ENCODE results near the gene MYO3B.

Gene MYO3B

DNA sequence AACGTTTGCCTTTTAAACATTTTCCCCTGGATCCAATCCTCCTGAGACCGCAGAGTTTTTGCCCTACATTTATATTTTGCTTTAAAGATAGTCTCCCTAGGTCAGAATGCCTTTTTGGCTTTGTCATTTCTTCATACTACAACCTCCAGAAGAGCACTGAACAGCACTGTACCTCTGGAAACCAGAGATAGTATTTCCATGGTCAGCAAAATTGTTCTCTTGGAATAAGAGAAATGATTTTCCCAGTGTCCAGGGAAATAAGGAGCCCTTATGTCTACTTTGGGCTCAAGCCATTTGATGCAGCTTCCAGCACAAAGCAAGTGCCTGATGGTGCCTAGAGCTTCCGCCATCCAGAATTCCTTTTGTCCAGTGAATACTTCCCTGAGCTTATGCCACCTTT is 461.7 kb downstream of the MYO3B start:
- Histone ChIP-seq H4K20me1 (ENCODE audit: control insufficient read depth, insufficient read depth, low read depth, low read length) (no peaks in the 10 kb centered on the region), H3K36me3 (ENCODE audit: control insufficient read depth, low read length) (no peaks in the 10 kb centered on the region), H3K4me3 (ENCODE audit: low read length) (no peak overlapping the region), H3K4me2 (ENCODE audit: low read length) (no peak overlapping the region), H3K9me3 (ENCODE audit: control insufficient read depth, insufficient read depth, low read length) (no peaks in the 10 kb centered on the region), H3K79me2 (ENCODE audit: control insufficient read depth, low read length) (no peaks in the 10 kb centered on the region), H3K27ac (ENCODE audit: low read depth, low read length) (no peak overlapping the region), H3F3A (ENCODE audit: control insufficient read depth, insufficient read depth) (no peaks in the 10 kb centered on the region), H3K4me1 (ENCODE audit: control insufficient read depth, low read length) (no peaks in the 10 kb centered on the region), H3K9me2 (replicated peaks; ENCODE audit: control insufficient read depth, low read length) (no peaks in the 10 kb centered on the region), H3K27me3 (ENCODE audit: control insufficient read depth, low read length) (peaks cover 4% of the 10 kb centered on the region)
- TF ChIP-seq, protein P1, sequence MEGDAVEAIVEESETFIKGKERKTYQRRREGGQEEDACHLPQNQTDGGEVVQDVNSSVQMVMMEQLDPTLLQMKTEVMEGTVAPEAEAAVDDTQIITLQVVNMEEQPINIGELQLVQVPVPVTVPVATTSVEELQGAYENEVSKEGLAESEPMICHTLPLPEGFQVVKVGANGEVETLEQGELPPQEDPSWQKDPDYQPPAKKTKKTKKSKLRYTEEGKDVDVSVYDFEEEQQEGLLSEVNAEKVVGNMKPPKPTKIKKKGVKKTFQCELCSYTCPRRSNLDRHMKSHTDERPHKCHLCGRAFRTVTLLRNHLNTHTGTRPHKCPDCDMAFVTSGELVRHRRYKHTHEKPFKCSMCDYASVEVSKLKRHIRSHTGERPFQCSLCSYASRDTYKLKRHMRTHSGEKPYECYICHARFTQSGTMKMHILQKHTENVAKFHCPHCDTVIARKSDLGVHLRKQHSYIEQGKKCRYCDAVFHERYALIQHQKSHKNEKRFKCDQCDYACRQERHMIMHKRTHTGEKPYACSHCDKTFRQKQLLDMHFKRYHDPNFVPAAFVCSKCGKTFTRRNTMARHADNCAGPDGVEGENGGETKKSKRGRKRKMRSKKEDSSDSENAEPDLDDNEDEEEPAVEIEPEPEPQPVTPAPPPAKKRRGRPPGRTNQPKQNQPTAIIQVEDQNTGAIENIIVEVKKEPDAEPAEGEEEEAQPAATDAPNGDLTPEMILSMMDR (IDR thresholded peaks at IDR 0.05; ENCODE audit: low read depth, low read length, poor library complexity, severe bottlenecking), result no peak
- TF ChIP-seq EZH2phosphoT487 (IDR thresholded peaks at IDR 0.05; ENCODE audit: borderline replicate concordance, low read length), result no peak

DNA sequence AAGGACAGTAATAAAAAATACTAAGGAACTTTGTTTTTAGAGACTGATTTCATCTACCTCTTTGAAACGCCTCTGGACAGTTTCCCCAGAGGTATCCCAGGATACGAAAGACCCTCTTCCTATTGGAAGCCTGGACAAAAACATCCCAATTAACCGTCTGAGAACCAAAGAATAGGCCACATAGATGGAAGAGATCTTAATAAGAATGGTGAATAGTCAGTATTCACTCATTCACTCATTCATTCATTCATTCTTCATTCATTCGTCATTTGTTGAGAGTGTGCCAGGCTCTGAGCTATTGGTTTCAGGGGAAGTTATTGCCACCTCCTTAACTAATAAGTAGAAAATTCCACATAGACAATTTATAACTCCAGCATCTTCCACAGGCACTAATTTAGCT is 464.0 kb downstream of the MYO3B start:
- H3K27ac ChIP-seq (ENCODE audit: low read depth, low read length), result no peak overlapping the region
- no peaks in the 10 kb centered on the region for H3K9me2 ChIP-seq (replicated peaks; ENCODE audit: control insufficient read depth, low read length)
- H3K79me2 ChIP-seq (ENCODE audit: control insufficient read depth, low read length), result no peaks in the 10 kb centered on the region
- no peak for TF ChIP-seq EZH2phosphoT487 (IDR thresholded peaks at IDR 0.05; ENCODE audit: borderline replicate concordance, low read length)
- TF ChIP-seq, protein P1 (IDR thresholded peaks at IDR 0.05; ENCODE audit: low read depth, low read length, poor library complexity, severe bottlenecking), result no peak
- H3K4me1 ChIP-seq (ENCODE audit: control insufficient read depth, low read length), result no peaks in the 10 kb centered on the region
- no peak overlapping the region for H3K4me3 ChIP-seq (ENCODE audit: low read length)
- H3K27me3 ChIP-seq (ENCODE audit: control insufficient read depth, low read length), result peaks cover 4% of the 10 kb centered on the region; the same call in 1 of the 2 replicates
- no peak overlapping the region for H3K4me2 ChIP-seq (ENCODE audit: low read length)
- no peaks in the 10 kb centered on the region for H3K9me3 ChIP-seq (ENCODE audit: control insufficient read depth, insufficient read depth, low read length)
- H3K36me3 ChIP-seq (ENCODE audit: control insufficient read depth, low read length), result no peaks in the 10 kb centered on the region
- no peaks in the 10 kb centered on the region for H4K20me1 ChIP-seq (ENCODE audit: control insufficient read depth, insufficient read depth, low read depth, low read length)
- H3F3A ChIP-seq (ENCODE audit: control insufficient read depth, insufficient read depth), result no peaks in the 10 kb centered on the region

DNA sequence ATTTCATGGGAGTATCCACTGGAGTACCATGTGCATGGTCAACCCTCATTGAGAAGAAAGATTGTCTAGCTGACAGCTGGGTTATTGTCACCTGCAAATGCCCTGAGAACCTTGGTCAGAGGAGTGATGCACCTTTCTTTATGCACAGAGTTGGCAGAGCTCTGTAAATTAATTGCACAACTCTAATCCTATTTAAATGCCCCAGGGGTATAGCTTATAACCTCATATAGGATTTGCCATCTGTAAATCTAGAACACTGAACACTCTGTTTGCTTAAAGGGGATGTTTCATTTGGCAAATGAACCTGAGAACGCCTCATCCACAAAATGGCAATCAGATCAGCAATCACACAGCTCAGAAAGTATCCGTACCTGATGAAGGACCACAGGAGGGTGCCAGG is 465.4 kb downstream of the MYO3B start:
- no peaks in the 10 kb centered on the region for H3K79me2 ChIP-seq (ENCODE audit: control insufficient read depth, low read length)
- TF ChIP-seq, protein P1 (IDR thresholded peaks at IDR 0.05; ENCODE audit: low read depth, low read length, poor library complexity, severe bottlenecking), result no peak
- TF ChIP-seq EZH2phosphoT487 (IDR thresholded peaks at IDR 0.05; ENCODE audit: borderline replicate concordance, low read length), result no peak
- H3K27me3 ChIP-seq (ENCODE audit: control insufficient read depth, low read length), result peaks cover 4% of the 10 kb centered on the region; the same call in 1 of the 2 replicates
- H3F3A ChIP-seq (ENCODE audit: control insufficient read depth, insufficient read depth), result no peaks in the 10 kb centered on the region
- H4K20me1 ChIP-seq (ENCODE audit: control insufficient read depth, insufficient read depth, low read depth, low read length), result no peaks in the 10 kb centered on the region
- no peaks in the 10 kb centered on the region for H3K4me1 ChIP-seq (ENCODE audit: control insufficient read depth, low read length)
- H3K4me3 ChIP-seq (ENCODE audit: low read length), result no peak overlapping the region
- no peak overlapping the region for H3K4me2 ChIP-seq (ENCODE audit: low read length)
- no peaks in the 10 kb centered on the region for H3K36me3 ChIP-seq (ENCODE audit: control insufficient read depth, low read length)
- H3K9me3 ChIP-seq (ENCODE audit: control insufficient read depth, insufficient read depth, low read length), result no peaks in the 10 kb centered on the region
- H3K27ac ChIP-seq (ENCODE audit: low read depth, low read length), result no peak overlapping the region
- no peaks in the 10 kb centered on the region for H3K9me2 ChIP-seq (replicated peaks; ENCODE audit: control insufficient read depth, low read length)

Data from DOHH2 (cell line).